ENCODE results near the gene OGFOD3.

Gene OGFOD3

DNA sequence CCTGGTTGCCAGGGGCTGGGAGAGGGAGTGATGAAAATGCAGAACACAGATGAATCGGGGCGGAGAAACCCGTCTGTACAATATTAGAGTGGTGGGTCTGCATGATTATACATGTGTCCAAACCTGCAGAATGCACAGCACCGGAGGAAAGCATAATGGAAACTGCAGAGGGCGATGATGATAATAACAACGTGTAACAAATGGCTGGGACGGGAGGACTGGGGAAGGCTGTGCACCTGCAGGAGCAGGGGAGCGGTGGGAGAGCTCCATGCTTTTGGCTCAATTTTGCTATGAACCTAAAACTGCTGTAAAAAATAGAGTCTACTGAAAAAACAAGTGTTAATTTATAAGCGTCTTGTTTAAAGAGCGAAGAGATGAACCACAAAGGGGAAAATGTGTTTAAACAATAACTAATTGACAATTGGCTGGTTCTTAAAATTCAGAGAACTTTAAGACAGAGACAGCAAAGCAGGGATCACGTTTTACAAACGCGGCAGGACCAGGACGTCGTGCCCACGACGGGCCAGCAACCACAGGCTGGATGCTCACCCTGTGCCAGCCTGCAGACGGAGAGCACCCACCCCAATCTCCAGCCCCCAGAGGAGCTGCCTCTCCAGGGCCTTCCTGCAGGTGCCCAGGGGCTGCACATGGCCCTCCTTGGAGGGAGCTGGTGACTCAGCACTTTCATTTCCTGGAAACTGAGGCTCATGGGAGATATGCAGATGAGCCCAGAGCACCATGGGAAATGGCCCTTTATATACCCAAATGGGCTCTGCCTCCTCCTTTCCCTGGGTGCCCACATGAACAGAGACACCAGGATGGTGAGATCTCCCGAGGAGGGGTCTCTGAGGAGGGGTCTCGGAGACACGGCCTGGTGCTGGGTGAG is 59.7 kb downstream of the OGFOD3 start, which contains the start of gene TEX19:
Gene TEX19, plus strand, starts transcription at position 783 of the 886 bp plus-strand sequence. CDS start 2,904 bp downstream, outside the sequence.
- TF ChIP-seq, protein P1, sequence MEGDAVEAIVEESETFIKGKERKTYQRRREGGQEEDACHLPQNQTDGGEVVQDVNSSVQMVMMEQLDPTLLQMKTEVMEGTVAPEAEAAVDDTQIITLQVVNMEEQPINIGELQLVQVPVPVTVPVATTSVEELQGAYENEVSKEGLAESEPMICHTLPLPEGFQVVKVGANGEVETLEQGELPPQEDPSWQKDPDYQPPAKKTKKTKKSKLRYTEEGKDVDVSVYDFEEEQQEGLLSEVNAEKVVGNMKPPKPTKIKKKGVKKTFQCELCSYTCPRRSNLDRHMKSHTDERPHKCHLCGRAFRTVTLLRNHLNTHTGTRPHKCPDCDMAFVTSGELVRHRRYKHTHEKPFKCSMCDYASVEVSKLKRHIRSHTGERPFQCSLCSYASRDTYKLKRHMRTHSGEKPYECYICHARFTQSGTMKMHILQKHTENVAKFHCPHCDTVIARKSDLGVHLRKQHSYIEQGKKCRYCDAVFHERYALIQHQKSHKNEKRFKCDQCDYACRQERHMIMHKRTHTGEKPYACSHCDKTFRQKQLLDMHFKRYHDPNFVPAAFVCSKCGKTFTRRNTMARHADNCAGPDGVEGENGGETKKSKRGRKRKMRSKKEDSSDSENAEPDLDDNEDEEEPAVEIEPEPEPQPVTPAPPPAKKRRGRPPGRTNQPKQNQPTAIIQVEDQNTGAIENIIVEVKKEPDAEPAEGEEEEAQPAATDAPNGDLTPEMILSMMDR (IDR thresholded peaks at IDR 0.05; ENCODE audit: insufficient read depth, missing control alignments), result peak; percentile 40
- DNase-seq (ENCODE audit: insufficient read length, low spot score), result no peak
- no peak for FAIRE-seq

DNA sequence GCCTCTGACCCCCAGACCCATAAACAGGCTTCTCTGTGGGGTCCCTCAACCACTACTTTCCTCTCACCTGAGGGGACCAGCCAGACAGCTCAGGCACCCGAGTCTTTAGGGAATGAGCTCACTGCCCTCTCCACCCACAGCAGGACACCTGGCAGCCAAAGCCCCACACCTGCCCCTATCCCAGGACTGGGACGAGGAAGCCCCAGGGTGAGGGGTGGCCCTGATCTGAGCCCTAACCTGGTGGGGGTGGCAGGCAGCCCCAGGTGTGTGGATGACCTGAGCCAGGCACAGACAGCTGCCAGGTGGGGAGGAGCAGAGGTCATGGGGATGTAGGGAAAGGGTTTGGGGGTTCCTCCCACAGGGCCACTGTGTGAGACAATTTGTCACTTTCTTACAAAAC is 61.0 kb downstream of the OGFOD3 start:
- TF ChIP-seq, protein P1 (IDR thresholded peaks at IDR 0.05; ENCODE audit: insufficient read depth, missing control alignments), result no peak
- no peak for FAIRE-seq
- DNase-seq (ENCODE audit: insufficient read length, low spot score), result no peak

DNA sequence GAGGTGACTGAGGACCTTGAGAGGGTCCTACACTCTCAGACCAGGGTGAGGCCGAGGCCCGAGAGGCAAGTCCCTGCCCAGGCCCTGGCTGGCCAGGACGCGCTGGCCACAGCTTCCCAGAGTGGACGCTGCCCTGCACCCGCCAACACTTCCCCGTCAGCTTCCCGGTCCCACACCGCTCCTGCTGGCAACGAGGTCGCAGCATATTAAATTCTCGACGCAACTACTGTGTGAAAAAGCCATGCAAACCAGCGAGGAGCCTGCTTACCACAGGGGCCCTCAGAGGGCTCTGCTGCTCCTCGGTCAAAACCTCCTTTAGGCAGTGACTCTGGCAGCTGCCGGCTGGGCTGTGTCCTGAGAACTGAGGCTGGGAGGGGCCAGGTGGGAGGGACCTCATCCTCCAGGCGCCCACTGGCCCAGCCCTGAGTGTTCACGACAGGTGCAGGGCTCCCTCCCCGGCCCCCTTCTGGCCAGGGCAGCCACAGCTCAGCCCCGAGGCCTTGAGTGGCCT is 61.5 kb downstream of the OGFOD3 start:
- FAIRE-seq (no peak), DNase-seq (ENCODE audit: insufficient read length, low spot score) (no peak)
- TF ChIP-seq, protein P1 (IDR thresholded peaks at IDR 0.05; ENCODE audit: insufficient read depth, missing control alignments), result no peak

DNA sequence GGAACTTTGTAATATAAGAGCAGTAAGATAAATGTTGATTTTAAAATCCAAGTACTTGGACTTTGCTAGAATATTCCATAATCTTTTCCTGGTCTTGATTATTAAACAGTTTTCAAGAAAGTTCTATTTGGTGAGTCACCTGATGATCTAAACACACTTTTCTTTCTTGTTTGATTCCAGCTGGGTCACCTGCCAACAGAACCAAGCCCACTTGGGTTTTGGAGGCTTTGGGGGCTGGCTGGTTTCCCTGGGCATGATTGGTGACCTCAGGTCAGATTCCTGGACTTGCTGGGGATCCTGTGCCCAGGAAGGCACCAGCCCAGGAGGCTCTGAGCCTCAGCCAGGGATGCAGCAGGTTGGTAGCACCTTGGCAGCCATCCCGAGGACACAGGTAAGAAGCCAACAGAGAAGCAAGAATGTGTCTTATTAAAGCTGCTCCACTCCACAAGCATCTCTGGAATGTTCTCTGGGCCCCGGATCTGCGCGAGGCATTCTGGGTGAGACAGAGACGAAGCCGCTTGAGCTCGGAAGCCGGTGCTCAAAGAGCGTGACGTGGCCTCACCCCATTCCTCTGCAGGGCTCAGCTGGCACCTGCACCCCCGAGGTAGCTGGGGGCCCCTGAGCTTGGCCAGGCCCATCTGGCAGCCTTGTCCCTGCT is 62.5 kb downstream of the OGFOD3 start:
- TF ChIP-seq, protein P1 (IDR thresholded peaks at IDR 0.05; ENCODE audit: insufficient read depth, missing control alignments), result no peak
- DNase-seq (ENCODE audit: insufficient read length, low spot score) (no peak), FAIRE-seq (no peak)

- FAIRE-seq, result no peak
- TF ChIP-seq, protein P1 (IDR thresholded peaks at IDR 0.05; ENCODE audit: insufficient read depth, missing control alignments), result no peak
- DNase-seq (ENCODE audit: insufficient read length, low spot score), result no peak
These were observed 63.5 kb downstream of the OGFOD3 start for GRCh38 chr17:82354804-82355308.

DNA sequence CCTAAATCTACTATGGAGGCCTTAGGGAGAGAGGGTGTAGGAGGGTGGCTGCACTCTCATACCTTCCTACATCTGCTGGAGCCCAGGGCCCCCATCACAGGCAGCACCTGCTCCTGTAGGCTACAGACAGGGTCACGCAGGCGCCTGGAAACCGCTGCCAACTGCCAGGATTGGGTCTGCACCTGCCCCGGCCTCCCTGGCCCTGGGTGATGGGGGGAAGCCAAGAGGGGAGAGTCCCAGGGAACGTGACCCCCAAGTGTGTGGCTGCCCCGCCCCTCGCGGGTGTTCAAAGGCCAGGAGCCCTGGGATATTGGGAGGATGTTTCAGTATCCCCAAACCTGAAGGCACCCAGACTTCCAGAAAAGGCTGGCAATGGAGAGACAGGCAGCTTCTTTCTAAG is 64.9 kb downstream of the OGFOD3 start:
- no peak for DNase-seq (ENCODE audit: insufficient read length, low spot score)
- no peak for FAIRE-seq

More for the DNA sequence above, 64.9 kb downstream of the OGFOD3 start:
- TF ChIP-seq, protein P1 (IDR thresholded peaks at IDR 0.05; ENCODE audit: insufficient read depth, missing control alignments), result no peak

Measured in D721Med (cell line).